WTC11 (cell line): Measurements from ENCODE around the gene ABCC9. TPM values are rescaled to one million over a fixed set of nuclear protein-coding genes. Genes with fewer than 3 reads are reported as not detected.

Source experiments
- ATAC-seq: fragments of 200-7000 bp; cut with Tn5 transposase; 2 replicates; pipeline ENCODE4 v1.10.0; 2021; ENCODE audit warnings: mild to moderate bottlenecking, moderate library complexity
- CTCF ChIA-PET: fragments of 300-600 bp; sonication (Branson Sonifier 250); formaldehyde crosslinking; loops from one replicate; lab custom pipeline; 2021; ENCODE audit warnings: antibody characterized with exemption; lab: Charles Lee
- POLR2A ChIA-PET: fragments of 350-600 bp; sonication (Branson Sonifier 250); formaldehyde crosslinking; loops from one replicate; lab custom pipeline; 2021; ENCODE audit warnings: antibody characterized with exemption; lab: Charles Lee
- DNase-seq: peaks from one replicate; pipeline ENCODE4 v3.0.0; 2021; ENCODE audit warnings: low spot score
- H3K27ac Mint-ChIP-seq: 2 replicates; pipeline ENCODE4 v1.8.0; 2021; ENCODE audit warnings: mixed read lengths
- H3K27me3 Mint-ChIP-seq: 2 replicates; pipeline ENCODE4 v1.8.0; 2021; ENCODE audit warnings: low read depth, mild to moderate bottlenecking, moderate library complexity, mixed read lengths
- H3K36me3 Mint-ChIP-seq: 2 replicates; pipeline ENCODE4 v1.8.0; 2021; ENCODE audit warnings: mixed read lengths
- H3K4me1 Mint-ChIP-seq: 2 replicates; pipeline ENCODE4 v1.8.0; 2022; ENCODE audit warnings: mixed read lengths
- H3K4me3 Mint-ChIP-seq: 2 replicates; pipeline ENCODE4 v1.8.0; 2021; ENCODE audit warnings: mild to moderate bottlenecking, moderate library complexity, mixed read lengths
- H3K9me3 Mint-ChIP-seq: 2 replicates; pipeline ENCODE4 v1.8.0; 2021; ENCODE audit warnings: mixed read lengths
- ATF1 ChIP-seq: sonication (generic); formaldehyde crosslinking; IDR thresholded peaks from 2 replicates; pipeline ENCODE4 v1.8.1; 2023; ENCODE audit warnings: mild to moderate bottlenecking, moderate library complexity, missing genetic modification reagents
- E2F4 ChIP-seq: sonication (generic); formaldehyde crosslinking; IDR thresholded peaks from 2 replicates; pipeline ENCODE4 v1.8.1; 2022; ENCODE audit warnings: low read depth, mild to moderate bottlenecking, moderate library complexity, missing genetic modification reagents, borderline replicate concordance
- E2F5 ChIP-seq: sonication (generic); formaldehyde crosslinking; IDR thresholded peaks from 2 replicates; pipeline ENCODE4 v1.8.1; 2022; ENCODE audit warnings: mild to moderate bottlenecking, moderate library complexity, missing genetic modification reagents
- ELF4 ChIP-seq: sonication (generic); formaldehyde crosslinking; IDR thresholded peaks from 2 replicates; pipeline ENCODE4 v1.8.1; 2022; ENCODE audit warnings: low read depth, mild to moderate bottlenecking, moderate library complexity, missing genetic modification reagents
- EMX1 ChIP-seq: fragments of 250-450 bp; sonication (Bioruptor Pico); IDR thresholded peaks from 2 replicates; pipeline ENCODE4 v1.8.0; 2021; ENCODE audit warnings: mild to moderate bottlenecking
- ESRRA ChIP-seq: sonication (generic); formaldehyde crosslinking; IDR thresholded peaks from 2 replicates; pipeline ENCODE4 v1.8.1; 2022; ENCODE audit warnings: mild to moderate bottlenecking, missing genetic modification reagents, borderline replicate concordance
- ETV6 ChIP-seq: sonication (generic); formaldehyde crosslinking; IDR thresholded peaks from 2 replicates; pipeline ENCODE4 v1.8.1; 2022; ENCODE audit warnings: mild to moderate bottlenecking, missing genetic modification reagents
- FOXK1 ChIP-seq: sonication (generic); formaldehyde crosslinking; IDR thresholded peaks from 2 replicates; pipeline ENCODE4 v1.8.0; 2022; ENCODE audit warnings: mild to moderate bottlenecking, moderate library complexity, missing genetic modification reagents
- MLX ChIP-seq: sonication (generic); formaldehyde crosslinking; IDR thresholded peaks from 2 replicates; pipeline ENCODE4 v1.8.1; 2023; ENCODE audit warnings: mild to moderate bottlenecking, missing genetic modification reagents, moderate library complexity
- NFATC4 ChIP-seq: fragments of 250-450 bp; sonication (Bioruptor Pico); IDR thresholded peaks from 2 replicates; pipeline ENCODE4 v1.9.0; 2021; ENCODE audit warnings: mild to moderate bottlenecking
- NFYB ChIP-seq: sonication (generic); formaldehyde crosslinking; conservative IDR thresholded peaks from 2 replicates; pipeline ENCODE4 v1.8.0; 2022; ENCODE audit warnings: low read depth, missing genetic modification reagents
- PRDM15 ChIP-seq: sonication (generic); formaldehyde crosslinking; IDR thresholded peaks from 2 replicates; pipeline ENCODE4 v1.8.0; 2022; ENCODE audit warnings: missing genetic modification reagents
- SMAD3 ChIP-seq: sonication (generic); formaldehyde crosslinking; IDR thresholded peaks from 2 replicates; pipeline ENCODE4 v1.8.0; 2022; ENCODE audit warnings: missing genetic modification reagents, mild to moderate bottlenecking, borderline replicate concordance
- SMAD4 ChIP-seq: sonication (generic); formaldehyde crosslinking; IDR thresholded peaks from 2 replicates; pipeline ENCODE4 v1.8.0; 2022; ENCODE audit warnings: mild to moderate bottlenecking, missing genetic modification reagents
- SOX15 ChIP-seq: fragments of 250-450 bp; sonication (Bioruptor Pico); IDR thresholded peaks from 2 replicates; pipeline ENCODE4 v1.9.0; 2021; ENCODE audit warnings: mild to moderate bottlenecking
- TEAD4 ChIP-seq: sonication (generic); formaldehyde crosslinking; IDR thresholded peaks from 2 replicates; pipeline ENCODE4 v1.8.0; 2022; ENCODE audit warnings: mild to moderate bottlenecking, missing genetic modification reagents
- ZBTB21 ChIP-seq: sonication (generic); formaldehyde crosslinking; IDR thresholded peaks from 2 replicates; pipeline ENCODE4 v1.8.1; 2023; ENCODE audit warnings: mild to moderate bottlenecking, missing genetic modification reagents, borderline replicate concordance
- ZNF396 ChIP-seq: fragments of 250-450 bp; sonication (Bioruptor Pico); IDR thresholded peaks from 2 replicates; pipeline ENCODE4 v1.8.0; 2021; ENCODE audit warnings: mild to moderate bottlenecking, moderate library complexity, borderline replicate concordance
- total RNA-seq: library from RNA; stranded (reverse); gene quantifications from 3 replicates; pipeline ENCODE4 v1.2.3, GENCODE V29; 2021
- TF ChIP-seq, protein P1 (sequence below): sonication (generic); formaldehyde crosslinking; IDR thresholded peaks from 2 replicates; pipeline ENCODE4 v1.8.0; 2023; ENCODE audit warnings: missing genetic modification reagents, mild to moderate bottlenecking, borderline replicate concordance
- TF ChIP-seq, protein P2 (sequence below): sonication (generic); formaldehyde crosslinking; IDR thresholded peaks from 2 replicates; pipeline ENCODE4 v1.8.0; 2023; ENCODE audit warnings: missing genetic modification reagents
- TF ChIP-seq, protein P3 (sequence below): sonication (generic); formaldehyde crosslinking; IDR thresholded peaks from 2 replicates; pipeline ENCODE4 v1.8.0; 2022; ENCODE audit warnings: mild to moderate bottlenecking, missing genetic modification reagents

ABCC9 gene
- total RNA-seq, 1 experiment from 2014 or later = 0.04 TPM

DNA sequence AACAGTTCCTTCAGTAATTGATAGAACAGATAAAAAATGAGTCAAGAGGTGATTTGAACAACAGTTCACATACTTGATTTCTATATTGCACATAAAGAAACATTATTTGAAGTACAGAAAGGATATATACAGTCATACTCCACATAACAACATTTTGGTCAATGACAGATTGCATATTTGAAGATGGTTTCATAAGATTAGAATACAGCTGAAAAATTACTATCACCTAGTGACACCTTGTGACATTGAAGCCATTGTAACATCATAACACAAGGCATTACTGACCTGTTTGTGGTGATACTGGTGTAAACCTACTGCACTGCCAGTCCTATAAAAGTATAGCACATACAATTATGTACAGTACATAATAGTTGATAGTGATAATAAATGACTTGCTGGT is 43.1 kb upstream of the ABCC9 start:
- ATAC-seq = no peak
- Mint-ChIP-seq H3K27me3 (no peaks in the 10 kb centered on the region), H3K27ac (no peak overlapping the region), H3K9me3 (no peaks in the 10 kb centered on the region), H3K4me3 (no peak overlapping the region), H3K36me3 (no peaks in the 10 kb centered on the region), H3K4me1 (peaks cover 20% of the 10 kb centered on the region)
- no peak for DNase-seq
- TF ChIP-seq SOX15 (CRISPR knock-in tag) = no peak
- no peak for TF ChIP-seq ZBTB21 (CRISPR knock-in tag)
- no peak for TF ChIP-seq SMAD4
- no peak for TF ChIP-seq FOXK1 (CRISPR knock-in tag)
- TF ChIP-seq NFYB (CRISPR knock-in tag) = no peak
- no peak for TF ChIP-seq ELF4 (CRISPR knock-in tag)
- TF ChIP-seq, protein P1, sequence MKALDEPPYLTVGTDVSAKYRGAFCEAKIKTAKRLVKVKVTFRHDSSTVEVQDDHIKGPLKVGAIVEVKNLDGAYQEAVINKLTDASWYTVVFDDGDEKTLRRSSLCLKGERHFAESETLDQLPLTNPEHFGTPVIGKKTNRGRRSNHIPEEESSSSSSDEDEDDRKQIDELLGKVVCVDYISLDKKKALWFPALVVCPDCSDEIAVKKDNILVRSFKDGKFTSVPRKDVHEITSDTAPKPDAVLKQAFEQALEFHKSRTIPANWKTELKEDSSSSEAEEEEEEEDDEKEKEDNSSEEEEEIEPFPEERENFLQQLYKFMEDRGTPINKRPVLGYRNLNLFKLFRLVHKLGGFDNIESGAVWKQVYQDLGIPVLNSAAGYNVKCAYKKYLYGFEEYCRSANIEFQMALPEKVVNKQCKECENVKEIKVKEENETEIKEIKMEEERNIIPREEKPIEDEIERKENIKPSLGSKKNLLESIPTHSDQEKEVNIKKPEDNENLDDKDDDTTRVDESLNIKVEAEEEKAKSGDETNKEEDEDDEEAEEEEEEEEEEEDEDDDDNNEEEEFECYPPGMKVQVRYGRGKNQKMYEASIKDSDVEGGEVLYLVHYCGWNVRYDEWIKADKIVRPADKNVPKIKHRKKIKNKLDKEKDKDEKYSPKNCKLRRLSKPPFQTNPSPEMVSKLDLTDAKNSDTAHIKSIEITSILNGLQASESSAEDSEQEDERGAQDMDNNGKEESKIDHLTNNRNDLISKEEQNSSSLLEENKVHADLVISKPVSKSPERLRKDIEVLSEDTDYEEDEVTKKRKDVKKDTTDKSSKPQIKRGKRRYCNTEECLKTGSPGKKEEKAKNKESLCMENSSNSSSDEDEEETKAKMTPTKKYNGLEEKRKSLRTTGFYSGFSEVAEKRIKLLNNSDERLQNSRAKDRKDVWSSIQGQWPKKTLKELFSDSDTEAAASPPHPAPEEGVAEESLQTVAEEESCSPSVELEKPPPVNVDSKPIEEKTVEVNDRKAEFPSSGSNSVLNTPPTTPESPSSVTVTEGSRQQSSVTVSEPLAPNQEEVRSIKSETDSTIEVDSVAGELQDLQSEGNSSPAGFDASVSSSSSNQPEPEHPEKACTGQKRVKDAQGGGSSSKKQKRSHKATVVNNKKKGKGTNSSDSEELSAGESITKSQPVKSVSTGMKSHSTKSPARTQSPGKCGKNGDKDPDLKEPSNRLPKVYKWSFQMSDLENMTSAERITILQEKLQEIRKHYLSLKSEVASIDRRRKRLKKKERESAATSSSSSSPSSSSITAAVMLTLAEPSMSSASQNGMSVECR (CRISPR knock-in tag) = no peak
- no peak for TF ChIP-seq ETV6
- TF ChIP-seq NFATC4 = no peak
- TF ChIP-seq E2F4 (CRISPR knock-in tag) = no peak
- no peak for TF ChIP-seq ATF1 (CRISPR knock-in tag)
- no peak for TF ChIP-seq SMAD3 (CRISPR knock-in tag)
- TF ChIP-seq E2F5 (CRISPR knock-in tag) = no peak
- TF ChIP-seq EMX1 (CRISPR knock-in tag) = no peak
- TF ChIP-seq ZNF396 = no peak
- no peak for TF ChIP-seq ESRRA
- TF ChIP-seq TEAD4 (CRISPR knock-in tag) = no peak
- ChIA-PET POLR2A (no interaction called here), CTCF (interaction anchor here (0.7 to 1.1 kb wide), 2 partner anchors 287 kb away, joined by 3 to 4 read pairs; no protein-coding TSS in a partner anchor)

DNA sequence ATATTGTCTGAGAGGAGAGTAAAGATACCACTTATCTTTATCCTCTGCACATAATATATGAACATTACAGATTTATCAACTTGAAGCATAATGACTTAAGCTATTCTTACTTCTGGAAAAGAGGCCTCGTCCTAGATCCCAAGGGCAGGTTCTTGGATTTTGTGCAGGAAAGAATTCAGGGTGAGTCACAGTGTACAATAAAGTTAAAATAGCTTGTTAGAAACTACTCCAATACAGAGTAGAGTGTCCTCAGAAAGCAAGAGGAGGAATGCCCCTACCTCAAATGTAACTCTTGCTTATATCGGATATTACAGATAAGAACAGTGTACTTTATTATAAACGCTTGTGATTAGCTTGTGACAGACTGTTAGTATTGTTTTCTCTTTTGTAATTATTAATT is 41.9 kb upstream of the ABCC9 start:
- TF ChIP-seq NFATC4 = no peak
- ChIA-PET CTCF (no interaction called here), POLR2A (no interaction called here)
- H3K4me3 Mint-ChIP-seq = no peak overlapping the region
- no peaks in the 10 kb centered on the region for H3K36me3 Mint-ChIP-seq
- peaks cover 25% of the 10 kb centered on the region for H3K4me1 Mint-ChIP-seq
- H3K9me3 Mint-ChIP-seq = no peaks in the 10 kb centered on the region
- no peaks in the 10 kb centered on the region for H3K27me3 Mint-ChIP-seq
- H3K27ac Mint-ChIP-seq = no peak overlapping the region
- no peak for DNase-seq
- ATAC-seq = no peak

GRCh38 chr12:21980544-21980943 is 39.3 kb upstream of the ABCC9 start:
- ATAC-seq (no peak), DNase-seq (no peak)
- Mint-ChIP-seq H3K36me3 (no peaks in the 10 kb centered on the region), H3K27me3 (no peaks in the 10 kb centered on the region), H3K9me3 (no peaks in the 10 kb centered on the region), H3K4me3 (no peak overlapping the region), H3K4me1 (peaks cover 8% of the 10 kb centered on the region), H3K27ac (no peak overlapping the region)
- ChIA-PET POLR2A (no interaction called here), CTCF (interaction anchor here (3.2 kb wide), 1 partner anchor 9 kb away, joined by 17 read pairs; no protein-coding TSS in a partner anchor)
- TF ChIP-seq, protein P2, sequence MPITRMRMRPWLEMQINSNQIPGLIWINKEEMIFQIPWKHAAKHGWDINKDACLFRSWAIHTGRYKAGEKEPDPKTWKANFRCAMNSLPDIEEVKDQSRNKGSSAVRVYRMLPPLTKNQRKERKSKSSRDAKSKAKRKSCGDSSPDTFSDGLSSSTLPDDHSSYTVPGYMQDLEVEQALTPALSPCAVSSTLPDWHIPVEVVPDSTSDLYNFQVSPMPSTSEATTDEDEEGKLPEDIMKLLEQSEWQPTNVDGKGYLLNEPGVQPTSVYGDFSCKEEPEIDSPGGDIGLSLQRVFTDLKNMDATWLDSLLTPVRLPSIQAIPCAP (CRISPR knock-in tag) = no peak
- TF ChIP-seq, protein P3, sequence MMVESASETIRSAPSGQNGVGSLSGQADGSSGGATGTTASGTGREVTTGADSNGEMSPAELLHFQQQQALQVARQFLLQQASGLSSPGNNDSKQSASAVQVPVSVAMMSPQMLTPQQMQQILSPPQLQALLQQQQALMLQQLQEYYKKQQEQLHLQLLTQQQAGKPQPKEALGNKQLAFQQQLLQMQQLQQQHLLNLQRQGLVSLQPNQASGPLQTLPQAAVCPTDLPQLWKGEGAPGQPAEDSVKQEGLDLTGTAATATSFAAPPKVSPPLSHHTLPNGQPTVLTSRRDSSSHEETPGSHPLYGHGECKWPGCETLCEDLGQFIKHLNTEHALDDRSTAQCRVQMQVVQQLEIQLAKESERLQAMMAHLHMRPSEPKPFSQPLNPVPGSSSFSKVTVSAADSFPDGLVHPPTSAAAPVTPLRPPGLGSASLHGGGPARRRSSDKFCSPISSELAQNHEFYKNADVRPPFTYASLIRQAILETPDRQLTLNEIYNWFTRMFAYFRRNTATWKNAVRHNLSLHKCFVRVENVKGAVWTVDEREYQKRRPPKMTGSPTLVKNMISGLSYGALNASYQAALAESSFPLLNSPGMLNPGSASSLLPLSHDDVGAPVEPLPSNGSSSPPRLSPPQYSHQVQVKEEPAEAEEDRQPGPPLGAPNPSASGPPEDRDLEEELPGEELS = no peak
- TF ChIP-seq PRDM15 = no peak
- TF ChIP-seq MLX (CRISPR knock-in tag) = no peak
